PC-9 (cell line): ENCODE results near the gene NDUFS6.

ENCODE experiments used
- CTCF ChIP-seq: fragments of 200-600 bp; sonication (generic); conservative IDR thresholded peaks from 2 replicates; pipeline ENCODE4 v1.6.1; 2017; ENCODE audit warnings: mixed run types, antibody characterized with exemption, mild to moderate bottlenecking, moderate library complexity
- EZH2 ChIP-seq: fragments of 200-600 bp; sonication (generic); IDR thresholded peaks from 2 replicates; pipeline ENCODE4 v1.8.0; 2017; ENCODE audit warnings: antibody characterized with exemption, low read depth

GRCh38 chr5:1836176-1836890, 35.1 kb downstream of the NDUFS6 start:
- TF ChIP-seq CTCF = no peak
- TF ChIP-seq EZH2 = peak; percentile 77; the same call in 1 of the 2 replicates
